Astrocyte (in vitro differentiated cells and primary cell): Measurements from ENCODE around the gene CXCL8. TPM values are rescaled to one million over a fixed set of nuclear protein-coding genes. Genes with fewer than 3 reads are reported as not detected.

Experiments used
- DNase-seq: peaks from one replicate; pipeline ENCODE4 v3.0.0-alpha.2; 2010; ENCODE audit warnings: low read depth
- FAIRE-seq: peaks from 2 replicates; lab custom pipeline; 2011; peaks lifted over from hg19 to GRCh38; lab: Jason Lieb, UNC
- H2AFZ ChIP-seq: 2 replicates; pipeline ENCODE4 v1.6.0; 2012; ENCODE audit warnings: low read depth, low read length, inconsistent platforms
- H3K27ac ChIP-seq: 2 replicates; pipeline ENCODE4 v1.5.1; 2011; ENCODE audit warnings: low read depth, low read length, inconsistent platforms
- H3K27me3 ChIP-seq: 2 replicates; pipeline ENCODE4 v1.6.0; 2011; ENCODE audit warnings: low read length, inconsistent platforms; ENCODE audit not compliant: insufficient read depth
- H3K36me3 ChIP-seq: 2 replicates; pipeline ENCODE4 v1.5.1; 2011; ENCODE audit warnings: low read length, inconsistent platforms; ENCODE audit not compliant: insufficient read depth
- H3K4me1 ChIP-seq: 2 replicates; pipeline ENCODE4 v1.5.1; 2011; ENCODE audit warnings: low read length, inconsistent platforms; ENCODE audit not compliant: insufficient read depth
- H3K4me2 ChIP-seq: 2 replicates; pipeline ENCODE4 v1.6.0; 2012; ENCODE audit warnings: low read length, inconsistent platforms
- H3K4me3 ChIP-seq: 2 replicates; pipeline ENCODE4 v1.5.1; 2011; ENCODE audit warnings: low read depth, mild to moderate bottlenecking, low read length, inconsistent platforms; ENCODE audit not compliant: insufficient read depth
- H3K79me2 ChIP-seq: 2 replicates; pipeline ENCODE4 v1.6.0; 2012; ENCODE audit warnings: mild to moderate bottlenecking, low read length, inconsistent platforms; ENCODE audit not compliant: insufficient read depth
- H3K9ac ChIP-seq: 2 replicates; pipeline ENCODE4 v1.6.0; 2012; ENCODE audit warnings: mild to moderate bottlenecking, low read length, inconsistent platforms
- H3K9me3 ChIP-seq: 2 replicates; pipeline ENCODE4 v1.5.1; 2012; ENCODE audit warnings: low read depth, mild to moderate bottlenecking, low read length, inconsistent platforms; ENCODE audit not compliant: insufficient read depth
- H4K20me1 ChIP-seq: 2 replicates; pipeline ENCODE4 v1.6.0; 2012; ENCODE audit warnings: low read length, inconsistent platforms; ENCODE audit not compliant: insufficient read depth
- H3K27ac Mint-ChIP-seq: one replicate; pipeline ENCODE4 v1.8.0; 2021; ENCODE audit warnings: mild to moderate bottlenecking, mixed read lengths; ENCODE audit not compliant: unreplicated experiment
- H3K27me3 Mint-ChIP-seq: one replicate; pipeline ENCODE4 v1.8.0; 2021; ENCODE audit warnings: low read depth, mixed read lengths; ENCODE audit not compliant: unreplicated experiment
- H3K36me3 Mint-ChIP-seq: one replicate; pipeline ENCODE4 v1.8.0; 2021; ENCODE audit warnings: low read depth, mixed read lengths; ENCODE audit not compliant: unreplicated experiment
- H3K4me1 Mint-ChIP-seq: one replicate; pipeline ENCODE4 v1.8.0; 2021; ENCODE audit warnings: low read depth, mixed read lengths; ENCODE audit not compliant: unreplicated experiment
- H3K4me3 Mint-ChIP-seq: one replicate; pipeline ENCODE4 v1.8.0; 2021; ENCODE audit warnings: mild to moderate bottlenecking, moderate library complexity, mixed read lengths; ENCODE audit not compliant: unreplicated experiment
- H3K9me3 Mint-ChIP-seq: one replicate; pipeline ENCODE4 v1.8.0; 2021; ENCODE audit warnings: mild to moderate bottlenecking, mixed read lengths; ENCODE audit not compliant: unreplicated experiment
- EZH2 ChIP-seq: IDR thresholded peaks from 2 replicates; pipeline ENCODE4 v1.6.1; 2012; ENCODE audit warnings: mild to moderate bottlenecking, low read length, inconsistent platforms; ENCODE audit not compliant: insufficient read depth
- total RNA-seq: library from RNA; stranded (reverse); gene quantifications from 2 replicates; pipeline ENCODE4 v1.2.1, GENCODE V29; 2021
- TF ChIP-seq, protein P1 (sequence below): IDR thresholded peaks from 2 replicates; pipeline ENCODE4 v1.5.1; 2011; ENCODE audit warnings: low read depth, mild to moderate bottlenecking, inconsistent platforms, low read length, moderate library complexity; ENCODE audit not compliant: insufficient read depth

The CXCL8 gene
- total RNA-seq, 1 donor from 2014 or later = 1.5 TPM

- H3K27me3 Mint-ChIP-seq = no peaks in the 10 kb centered on the region
- no peaks in the 10 kb centered on the region for H3K4me1 Mint-ChIP-seq
- H3K4me3 Mint-ChIP-seq = no peak overlapping the region
- Histone ChIP-seq H3K4me2 (no peak overlapping the region), H3K27ac (no peak overlapping the region), H3K79me2 (no peaks in the 10 kb centered on the region), H3K9ac (no peak overlapping the region), H2AFZ (no peak overlapping the region), H3K4me3 (no peak overlapping the region), H4K20me1 (no peaks in the 10 kb centered on the region), H3K9me3 (no peaks in the 10 kb centered on the region), H3K27me3 (no peaks in the 10 kb centered on the region), H3K36me3 (no peaks in the 10 kb centered on the region), H3K4me1 (no peaks in the 10 kb centered on the region)
- H3K9me3 Mint-ChIP-seq = no peaks in the 10 kb centered on the region
- no peak for TF ChIP-seq EZH2
- TF ChIP-seq, protein P1, sequence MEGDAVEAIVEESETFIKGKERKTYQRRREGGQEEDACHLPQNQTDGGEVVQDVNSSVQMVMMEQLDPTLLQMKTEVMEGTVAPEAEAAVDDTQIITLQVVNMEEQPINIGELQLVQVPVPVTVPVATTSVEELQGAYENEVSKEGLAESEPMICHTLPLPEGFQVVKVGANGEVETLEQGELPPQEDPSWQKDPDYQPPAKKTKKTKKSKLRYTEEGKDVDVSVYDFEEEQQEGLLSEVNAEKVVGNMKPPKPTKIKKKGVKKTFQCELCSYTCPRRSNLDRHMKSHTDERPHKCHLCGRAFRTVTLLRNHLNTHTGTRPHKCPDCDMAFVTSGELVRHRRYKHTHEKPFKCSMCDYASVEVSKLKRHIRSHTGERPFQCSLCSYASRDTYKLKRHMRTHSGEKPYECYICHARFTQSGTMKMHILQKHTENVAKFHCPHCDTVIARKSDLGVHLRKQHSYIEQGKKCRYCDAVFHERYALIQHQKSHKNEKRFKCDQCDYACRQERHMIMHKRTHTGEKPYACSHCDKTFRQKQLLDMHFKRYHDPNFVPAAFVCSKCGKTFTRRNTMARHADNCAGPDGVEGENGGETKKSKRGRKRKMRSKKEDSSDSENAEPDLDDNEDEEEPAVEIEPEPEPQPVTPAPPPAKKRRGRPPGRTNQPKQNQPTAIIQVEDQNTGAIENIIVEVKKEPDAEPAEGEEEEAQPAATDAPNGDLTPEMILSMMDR = no peak
- no peak for DNase-seq
- FAIRE-seq = no peak
- no peaks in the 10 kb centered on the region for H3K36me3 Mint-ChIP-seq
- no peak overlapping the region for H3K27ac Mint-ChIP-seq
Observed at GRCh38 chr4:73692254-73692653, 48.1 kb upstream of the CXCL8 start.

- H3K4me3 ChIP-seq = no peak overlapping the region
- no peaks in the 10 kb centered on the region for H3K4me1 Mint-ChIP-seq
- no peaks in the 10 kb centered on the region for H3K27me3 ChIP-seq
- H3K4me2 ChIP-seq = no peak overlapping the region
- H3K9ac ChIP-seq = no peak overlapping the region
- H4K20me1 ChIP-seq = no peaks in the 10 kb centered on the region
- no peak overlapping the region for H3K27ac ChIP-seq
- no peak overlapping the region for H2AFZ ChIP-seq
- FAIRE-seq (peak; percentile 49), DNase-seq (no peak)
- no peak overlapping the region for H3K4me3 Mint-ChIP-seq
- no peak overlapping the region for H3K27ac Mint-ChIP-seq
- H3K9me3 Mint-ChIP-seq = no peaks in the 10 kb centered on the region
- H3K79me2 ChIP-seq = no peaks in the 10 kb centered on the region
- no peaks in the 10 kb centered on the region for H3K36me3 Mint-ChIP-seq
- no peak for TF ChIP-seq EZH2
- TF ChIP-seq, protein P1 = no peak
- no peaks in the 10 kb centered on the region for H3K36me3 ChIP-seq
- no peaks in the 10 kb centered on the region for H3K27me3 Mint-ChIP-seq
- no peaks in the 10 kb centered on the region for H3K4me1 ChIP-seq
- H3K9me3 ChIP-seq = no peaks in the 10 kb centered on the region
Observed at GRCh38 chr4:73692701-73693100, 47.7 kb upstream of the CXCL8 start.

- TF ChIP-seq, protein P1 = no peak
- TF ChIP-seq EZH2 = no peak
- Mint-ChIP-seq H3K36me3 (no peaks in the 10 kb centered on the region), H3K9me3 (no peaks in the 10 kb centered on the region), H3K4me1 (no peaks in the 10 kb centered on the region), H3K4me3 (no peak overlapping the region), H3K27ac (no peak overlapping the region), H3K27me3 (no peaks in the 10 kb centered on the region)
- no peaks in the 10 kb centered on the region for H3K9me3 ChIP-seq
- no peak overlapping the region for H3K4me2 ChIP-seq
- H3K4me1 ChIP-seq = peaks cover 3% of the 10 kb centered on the region
- H2AFZ ChIP-seq = no peak overlapping the region
- DNase-seq (no peak), FAIRE-seq (no peak)
- H3K79me2 ChIP-seq = no peaks in the 10 kb centered on the region
- no peak overlapping the region for H3K4me3 ChIP-seq
- no peaks in the 10 kb centered on the region for H3K27me3 ChIP-seq
- no peak overlapping the region for H3K27ac ChIP-seq
- no peaks in the 10 kb centered on the region for H3K36me3 ChIP-seq
- H4K20me1 ChIP-seq = no peaks in the 10 kb centered on the region
- no peak overlapping the region for H3K9ac ChIP-seq
Observed at GRCh38 chr4:73693811-73694210, 46.6 kb upstream of the CXCL8 start.
